Pancreas (tissue), 10 donors: ENCODE measurements around the gene DOCK10. TPM values are rescaled to one million over a fixed set of nuclear protein-coding genes. Genes with fewer than 3 reads are reported as not detected.

Experiments used
- ATAC-seq, 4 donors: fragments of 200-7000 bp; cut with Tn5 transposase; one replicate each; pipeline versions ENCODE4 v1.8.0 to v1.9.1; 2020; ENCODE audit warnings: mild to moderate bottlenecking in 4 of 4, moderate library complexity in 4 of 4
- DNase-seq, 6 donors: peaks; one replicate each; pipeline ENCODE4 v3.0.0-alpha.2; 2020
- FAIRE-seq: peaks from 2 replicates; lab custom pipeline; 2012; peaks lifted over from hg19 to GRCh38; lab: Jason Lieb, UNC
- H3K27ac ChIP-seq, 4 donors: fragments of 200-600 bp; sonication (generic); 1 replicate in 3 of 4; 2 replicates in 1 of 4; pipeline versions ENCODE4 v1.5.0 to v1.8.0; 2020
- H3K27me3 ChIP-seq, 4 donors: fragments of 200-600 bp; one replicate each; pipeline ENCODE4 v1.8.0; 2021
- H3K36me3 ChIP-seq, 3 donors: fragments of 200-600 bp; sonication (generic) in 1 of 3; one replicate each; pipeline versions ENCODE4 v1.5.0 to v1.8.0; 2020 to 2021
- H3K4me1 ChIP-seq, 3 donors: fragments of 200-600 bp; one replicate each; pipeline ENCODE4 v1.8.0; 2021
- H3K4me3 ChIP-seq, 4 donors: fragments of 200-600 bp; sonication (generic) in 2 of 4; one replicate each; pipeline versions ENCODE4 v1.5.0 to v1.8.0; 2020 to 2021
- H3K9me3 ChIP-seq, 4 donors: fragments of 200-600 bp; one replicate each; pipeline ENCODE4 v1.8.0; 2021
- WGBS, 2 donors: extraction: QIAGEN DNeasy Blood & Tissue Kit; methylation state at CpG; one replicate each; pipeline ENCODE4 v1.1.7; 2013; 5-methylcytosine and 5-hydroxymethylcytosine counted together
- intact Hi-C, 3 donors: fragments of 100-400 bp; cut with DNase I; formaldehyde crosslinking; loops; one replicate each; pipeline versions ENCODE4 v1.11.1 to v1.14.2; 2022
- polyA plus RNA-seq, 2 donors: library from polyadenylated mRNA; stranded (reverse); fragments of 200-250 nt; gene quantifications; one replicate each; pipeline ENCODE4 v1.2.3, GENCODE V29; 2013
- total RNA-seq, 6 donors: library from RNA; stranded (reverse); fragmentation: NEBNext Ultra II Directional in 4 of 6; extraction: Animal tissue kit (Norgen Biotek cat#: 25700) in 4 of 6; gene quantifications; one replicate each; pipeline versions ENCODE4 v1.2.1 to v1.2.4, GENCODE V29; 2021 to 2023
- TF ChIP-seq, protein P1 (sequence below), 4 donors: fragments of 200-600 bp; sonication (generic) in 3 of 4; IDR thresholded peaks; one replicate each; pipeline versions ENCODE4 v1.5.0 to v1.8.0; 2021; ENCODE audit warnings: antibody characterized with exemption in 4 of 4
- donor health status: healthy with polysubstance abuse.
- donor health status: DM: no; HTN: no; CAD: no; lungs with moderate emphysema.
- donor health status: DM: no; HTN: no; CAD: no.
- donor health status: control.
- donor health status: control.
- donor health status: Bipolar disorder and iron deficiency.
- donor health status: DM: yes; HTN: yes; CAD: no.
- donor health status: DM: no; HTN: no; CAD: no.
- donor health status: DM: no; HTN: no; CAD: no.
- donor health status: DM: yes; HTN: yes; CAD: no.

DOCK10 gene
- total and polyA plus RNA-seq, 8 donors, result 0.95 to 16.3 (median 2.7) TPM

DNA sequence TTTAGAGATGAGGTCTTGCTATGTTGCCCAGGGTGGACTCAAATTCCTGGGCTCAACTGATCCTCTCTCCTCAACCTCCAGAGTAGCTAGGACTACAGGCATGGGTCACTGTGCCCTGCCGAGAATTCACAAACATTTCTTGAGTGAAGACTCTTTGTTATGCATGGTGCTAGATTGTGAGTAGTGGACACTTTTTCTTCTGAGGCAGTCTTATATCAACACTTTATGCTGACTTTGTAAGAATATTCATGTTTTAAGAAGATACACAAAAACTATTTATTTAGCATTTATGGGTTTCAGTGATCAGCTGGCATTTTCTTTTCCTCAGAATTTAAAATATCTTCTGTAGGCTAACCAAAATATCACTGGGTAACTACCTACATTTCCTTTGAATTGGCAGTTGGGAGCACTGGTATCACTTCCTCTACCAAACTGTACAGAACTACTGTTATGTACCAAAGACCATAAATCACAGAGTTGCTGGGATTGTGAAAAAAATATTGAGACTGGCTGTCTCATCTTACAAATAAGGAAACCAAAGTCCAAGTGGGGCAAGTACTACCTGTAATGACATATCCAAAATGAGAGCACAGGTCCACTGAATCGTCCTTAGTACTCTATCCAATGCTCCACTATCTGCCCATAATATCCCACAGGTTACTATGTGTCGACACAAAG is 34.0 kb downstream of the DOCK10 start:
- intact Hi-C loops, result no loop called here
- ATAC-seq, result no peak

DNA sequence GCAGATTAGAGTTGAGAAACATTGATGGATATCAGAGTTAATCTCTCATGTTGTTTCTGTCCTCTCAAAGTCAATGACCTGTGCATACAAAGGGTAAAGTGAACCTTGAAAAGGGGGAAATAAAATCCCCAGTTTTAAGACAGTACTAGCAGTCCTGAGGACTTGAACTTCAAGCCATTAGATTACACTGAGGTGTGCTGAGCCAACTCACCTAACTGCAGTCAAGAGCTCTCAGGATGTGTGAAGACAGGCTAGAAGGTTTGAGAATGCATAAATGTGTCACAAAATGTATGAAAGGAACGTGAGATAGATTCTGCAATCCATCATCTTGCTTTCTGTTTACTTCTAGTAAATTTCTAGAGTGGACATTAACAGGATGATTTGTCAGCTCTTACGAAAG is 35.5 kb downstream of the DOCK10 start:
- Histone ChIP-seq H3K27ac (no peak overlapping the region), H3K4me3 (no peak overlapping the region), H3K9me3 (no peaks in the 10 kb centered on the region), H3K36me3 (no peaks in the 10 kb centered on the region), H3K4me1 (no peaks in the 10 kb centered on the region), H3K27me3 (no peaks in the 10 kb centered on the region)
- intact Hi-C loops, result no loop called here
- TF ChIP-seq, protein P1, sequence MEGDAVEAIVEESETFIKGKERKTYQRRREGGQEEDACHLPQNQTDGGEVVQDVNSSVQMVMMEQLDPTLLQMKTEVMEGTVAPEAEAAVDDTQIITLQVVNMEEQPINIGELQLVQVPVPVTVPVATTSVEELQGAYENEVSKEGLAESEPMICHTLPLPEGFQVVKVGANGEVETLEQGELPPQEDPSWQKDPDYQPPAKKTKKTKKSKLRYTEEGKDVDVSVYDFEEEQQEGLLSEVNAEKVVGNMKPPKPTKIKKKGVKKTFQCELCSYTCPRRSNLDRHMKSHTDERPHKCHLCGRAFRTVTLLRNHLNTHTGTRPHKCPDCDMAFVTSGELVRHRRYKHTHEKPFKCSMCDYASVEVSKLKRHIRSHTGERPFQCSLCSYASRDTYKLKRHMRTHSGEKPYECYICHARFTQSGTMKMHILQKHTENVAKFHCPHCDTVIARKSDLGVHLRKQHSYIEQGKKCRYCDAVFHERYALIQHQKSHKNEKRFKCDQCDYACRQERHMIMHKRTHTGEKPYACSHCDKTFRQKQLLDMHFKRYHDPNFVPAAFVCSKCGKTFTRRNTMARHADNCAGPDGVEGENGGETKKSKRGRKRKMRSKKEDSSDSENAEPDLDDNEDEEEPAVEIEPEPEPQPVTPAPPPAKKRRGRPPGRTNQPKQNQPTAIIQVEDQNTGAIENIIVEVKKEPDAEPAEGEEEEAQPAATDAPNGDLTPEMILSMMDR (IDR thresholded peaks at IDR 0.05), result no peak
- no peak for ATAC-seq
- no peak for FAIRE-seq
- DNase-seq, result no peak
- 50 to 52% methylated on average over 2 of the region's 2 CpGs for WGBS, 2 donors

More for the DNA sequence above, 34.0 kb downstream of the DOCK10 start:
- no peaks in the 10 kb centered on the region for H3K27me3 ChIP-seq
- no peaks in the 10 kb centered on the region for H3K36me3 ChIP-seq
- WGBS, 2 donors, result 37 to 39% methylated on average over 3 of the region's 3 CpGs
- FAIRE-seq, result no peak
- TF ChIP-seq, protein P1 (IDR thresholded peaks at IDR 0.05), result no peak
- no peak for DNase-seq
- no peaks in the 10 kb centered on the region for H3K9me3 ChIP-seq
- H3K4me3 ChIP-seq, result no peak overlapping the region
- H3K4me1 ChIP-seq, result no peaks in the 10 kb centered on the region
- no peak overlapping the region for H3K27ac ChIP-seq

DNA sequence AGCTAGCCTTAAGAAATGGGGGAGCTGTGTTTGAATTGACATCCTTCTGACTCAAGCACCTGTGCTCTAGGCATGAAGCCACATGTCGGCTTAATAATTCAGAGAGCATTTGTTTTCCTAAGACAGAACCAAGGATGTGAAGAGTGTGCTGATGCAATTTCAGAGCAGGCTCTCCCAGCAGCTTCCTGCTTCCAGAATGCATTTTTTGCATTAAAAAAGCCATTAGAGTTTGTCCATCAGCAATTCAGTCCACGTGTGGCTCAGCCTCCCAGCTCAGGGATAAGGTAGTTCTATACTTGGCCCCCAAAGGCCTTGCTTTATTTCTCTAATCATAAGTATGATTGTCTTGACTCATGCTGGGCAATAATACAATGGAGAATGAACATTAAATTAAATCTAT is 37.7 kb downstream of the DOCK10 start:
- ATAC-seq, result no peak
- WGBS, 2 donors, result 32 to 36% methylated on average over 2 of the region's 2 CpGs
- Histone ChIP-seq H3K27ac (no peak overlapping the region), H3K4me1 (no peaks in the 10 kb centered on the region), H3K36me3 (no peaks in the 10 kb centered on the region), H3K9me3 (no peaks in the 10 kb centered on the region), H3K4me3 (no peak overlapping the region), H3K27me3 (no peaks in the 10 kb centered on the region)
- intact Hi-C loops, result no loop called here
- no peak for DNase-seq
- no peak for FAIRE-seq
- TF ChIP-seq, protein P1 (IDR thresholded peaks at IDR 0.05), result no peak

DNA sequence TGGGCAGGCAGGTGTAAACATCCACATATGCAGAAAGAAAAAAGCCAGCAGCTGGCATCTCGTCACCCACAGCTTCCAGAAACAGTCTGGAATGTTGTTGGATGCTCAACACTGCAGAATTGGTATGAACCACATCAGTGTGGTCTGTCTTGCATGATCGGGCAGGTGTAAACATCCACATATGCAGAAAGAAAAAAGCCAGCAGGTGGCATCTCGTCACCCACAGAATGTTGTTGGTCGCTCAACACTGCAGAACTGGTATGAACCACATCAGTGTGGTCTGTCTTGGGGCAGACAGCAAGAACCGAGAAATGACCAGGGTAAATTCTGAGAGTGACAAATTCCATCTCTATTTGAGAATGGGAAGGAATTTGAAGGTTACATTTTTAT is 39.6 kb downstream of the DOCK10 start:
- FAIRE-seq, result no peak
- intact Hi-C loops, result no loop called here
- Histone ChIP-seq H3K4me3 (no peak overlapping the region), H3K9me3 (no peaks in the 10 kb centered on the region), H3K27ac (no peak overlapping the region), H3K27me3 (no peaks in the 10 kb centered on the region), H3K4me1 (no peaks in the 10 kb centered on the region), H3K36me3 (no peaks in the 10 kb centered on the region)
- peak in 3 of 4 donors; percentile 36 to 76 (median 59) for ATAC-seq
- TF ChIP-seq, protein P1 (IDR thresholded peaks at IDR 0.05), result no peak
- 47 to 56% methylated on average over 5 of the region's 5 CpGs for WGBS, 2 donors
- no peak for DNase-seq

DNA sequence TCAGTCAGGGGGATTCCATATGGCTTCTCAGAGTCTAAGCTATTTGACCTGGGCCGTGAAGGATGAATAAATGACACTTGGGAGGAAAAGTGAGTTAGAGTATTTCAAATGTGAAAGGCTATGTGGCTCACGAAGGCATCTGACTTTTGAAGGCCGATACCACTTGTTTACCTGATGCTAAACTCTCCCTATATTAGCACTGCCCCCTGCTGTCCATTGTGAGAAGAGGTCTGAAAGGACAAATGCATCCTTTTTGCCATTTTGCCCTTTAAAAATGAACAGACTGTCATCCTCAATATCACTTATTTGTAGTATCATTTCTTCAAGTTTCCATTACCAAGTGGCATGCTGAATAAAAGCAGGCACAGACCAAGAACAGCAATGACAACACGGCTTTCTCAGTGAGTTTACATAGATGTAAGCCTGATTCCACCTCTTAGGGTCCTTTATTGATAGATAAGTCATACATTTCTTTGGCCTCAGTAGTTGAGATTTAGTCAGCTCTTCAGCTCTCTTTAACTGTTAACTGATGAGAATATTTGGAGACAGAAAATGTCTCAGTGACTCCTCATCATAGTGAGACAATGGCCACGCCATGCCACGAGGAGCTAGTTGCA is 40.1 kb downstream of the DOCK10 start:
- Histone ChIP-seq H3K36me3 (no peaks in the 10 kb centered on the region), H3K4me1 (no peaks in the 10 kb centered on the region), H3K4me3 (no peak overlapping the region), H3K27ac (no peak overlapping the region), H3K9me3 (no peaks in the 10 kb centered on the region), H3K27me3 (no peaks in the 10 kb centered on the region)
- DNase-seq (peak in 1 of 6 donors; percentile 31), FAIRE-seq (no peak), ATAC-seq (peak in 3 of 4 donors; percentile 78 to 87 (median 78))
- WGBS, 2 donors, result 42 to 55% methylated on average over 6 of the region's 6 CpGs
- intact Hi-C loops, result no loop called here
- TF ChIP-seq, protein P1 (IDR thresholded peaks at IDR 0.05), result peak; percentile 18 to 47 (median 34)
